K562 (cell line): ENCODE measurements around the gene NACC1. TPM values are rescaled to one million over a fixed set of nuclear protein-coding genes. Genes with fewer than 3 reads are reported as not detected.
A peak's percentile ranks its signal among the peaks of the same experiment; 100 is the strongest.

ENCODE experiments used
- AFF1 ChIP-seq, 2 experiments: fragments of 450-650 bp; IDR thresholded peaks; 2 replicates each; pipeline ENCODE4 v1.6.1; 2018; ENCODE audit warnings: mild to moderate bottlenecking in 2 of 2, low read depth in 1 of 2; ENCODE audit not compliant: partially characterized antibody in 2 of 2
- ARID3B ChIP-seq: fragments of 250-450 bp; sonication (Bioruptor Pico); IDR thresholded peaks from 2 replicates; pipeline ENCODE4 v1.4.0; 2020; ENCODE audit warnings: borderline replicate concordance
- BHLHE40 ChIP-seq: IDR thresholded peaks from 2 replicates; pipeline ENCODE4 v1.6.1; 2011; ENCODE audit warnings: low read length, improper control_type of control experiment
- CTBP1 ChIP-seq: fragments of 450-650 bp; IDR thresholded peaks from 2 replicates; pipeline ENCODE4 v1.6.1; 2016; ENCODE audit warnings: borderline replicate concordance
- E2F3 ChIP-seq: fragments of 250-450 bp; sonication (Bioruptor Pico); IDR thresholded peaks from 2 replicates; pipeline ENCODE4 v1.4.0; 2020; ENCODE audit warnings: mild to moderate bottlenecking
- HNRNPH1 ChIP-seq: fragments of 200-400 bp; formaldehyde crosslinking; optimal IDR thresholded peaks from 2 replicates; pipeline ENCODE3; 2017; ENCODE audit warnings: low read depth, mild to moderate bottlenecking, low read length, moderate library complexity
- HNRNPK ChIP-seq: fragments of 200-400 bp; formaldehyde crosslinking; IDR thresholded peaks from one replicate; pipeline ENCODE4 v1.6.1; 2018; ENCODE audit warnings: mild to moderate bottlenecking, low read depth, low read length; ENCODE audit not compliant: poor library complexity, severe bottlenecking
- KLF1 ChIP-seq: fragments of 450-650 bp; IDR thresholded peaks from 2 replicates; pipeline ENCODE4 v1.6.1; 2016; ENCODE audit warnings: missing genetic modification characterization, missing compliant biosample characterization
- PBX2 ChIP-seq, 2 experiments: IDR thresholded peaks in 1 of 2; conservative IDR thresholded peaks in 1 of 2; 2 replicates each; pipeline ENCODE4 v1.6.1; 2016; ENCODE audit warnings: low read depth in 2 of 2, mild to moderate bottlenecking in 1 of 2, missing compliant biosample characterization in 1 of 2, missing genetic modification characterization in 1 of 2, moderate library complexity in 1 of 2
- PHF20 ChIP-seq: fragments of 450-650 bp; IDR thresholded peaks from 2 replicates; pipeline ENCODE4 v1.6.1; 2018; ENCODE audit not compliant: partially characterized antibody
- RFX7 ChIP-seq: fragments of 250-450 bp; sonication (Bioruptor Pico); IDR thresholded peaks from 2 replicates; pipeline ENCODE4 v1.5.1; 2021; ENCODE audit warnings: mild to moderate bottlenecking
- RUNX1 ChIP-seq: sonication (generic); IDR thresholded peaks from 2 replicates; pipeline ENCODE4 v1.6.1; 2016; ENCODE audit warnings: antibody characterized with exemption, low read depth
- TARDBP ChIP-seq: fragments of 450-650 bp; IDR thresholded peaks from 2 replicates; pipeline ENCODE4 v1.6.1; 2016
- TRIM25 ChIP-seq: fragments of 450-650 bp; IDR thresholded peaks from 2 replicates; pipeline ENCODE4 v1.7.0; 2016; ENCODE audit warnings: borderline replicate concordance
- ZBTB1 ChIP-seq: sonication (generic); formaldehyde crosslinking; IDR thresholded peaks from 2 replicates; pipeline ENCODE4 v1.8.1; 2023; ENCODE audit warnings: missing genetic modification reagents, low read depth, mild to moderate bottlenecking, borderline replicate concordance
- polyA plus RNA-seq, 8 experiments: library from polyadenylated mRNA; depleted of rRNA in 4 of 8; stranded (reverse) in 5 of 8; unstranded in 3 of 8; fragments of >200 nt; fragmentation: Nextera tagmentation in 2 of 8; fragmentation: Illumina TruSeq in 1 of 8; extraction: Ambion mirVana in 2 of 8; extraction: Trizol in 1 of 8; gene quantifications; 2 replicates each; pipeline versions ENCODE4 v1.2.1 to v1.2.3, GENCODE V29; 2011 to 2014; ENCODE audit warnings: inconsistent platforms in 1 of 8, missing spikeins in 1 of 8
- total RNA-seq, 7 experiments: library from RNA; depleted of rRNA in 6 of 7; stranded (reverse); fragments of >200 nt in 6 of 7; fragmentation: Illumina TruSeq in 2 of 7; extraction: Trizol in 2 of 7; gene quantifications; 2 replicates each; pipeline versions ENCODE4 v1.2.1 to v1.2.3, GENCODE V29; 2011 to 2021; ENCODE audit warnings: low replicate concordance in 1 of 7

NACC1 gene
- total and polyA plus RNA-seq, 9 of the 15 experiments (the other 6 are each of a cell fraction or from before 2014, with no cell fraction given), result 0.04 to 96.6 (median 25.8) TPM

- TF ChIP-seq AFF1 (IDR thresholded peaks at IDR 0.05; ENCODE audit: low read depth in 1 of 2, partially characterized antibody in 2 of 2), result peak in 1 of 2 experiments; percentile 56
- TF ChIP-seq TRIM25, result no peak
- no peak for TF ChIP-seq HNRNPH1
- TF ChIP-seq E2F3 (CRISPR knock-in tag), result peak; percentile 40; the same call in 1 of the 2 replicates
- TF ChIP-seq TARDBP, result peak; percentile 97
- TF ChIP-seq CTBP1, result peak; percentile 86; the same call in 1 of the 2 replicates
- TF ChIP-seq HNRNPK, result peak; percentile 45
- TF ChIP-seq ARID3B, result no peak
- TF ChIP-seq BHLHE40, result peak; percentile 82
- TF ChIP-seq RFX7 (CRISPR knock-in tag), result no peak
- peak; percentile 42 for TF ChIP-seq PHF20
- TF ChIP-seq PBX2 (CRISPR knock-in tag; IDR thresholded peaks at IDR 0.05; ENCODE audit: low read depth), result no peak
- no peak; the same call in 1 of the 2 replicates for TF ChIP-seq PBX2 (tag; conservative IDR thresholded peaks at IDR 0.05; ENCODE audit: low read depth)
- peak; percentile 55; the same call in 1 of the 2 replicates for TF ChIP-seq KLF1 (tag)
- TF ChIP-seq RUNX1, result peak; percentile 75; the same call in 1 of the 2 replicates
- TF ChIP-seq ZBTB1 (CRISPR knock-in tag), result no peak; the same call in 1 of the 2 replicates
Observed at GRCh38 chr19:13102666-13103580, 15.1 kb upstream of the NACC1 start, which contains the start of gene LYL1 (continued).
